Thoracic aorta (tissue), 2 donors: ENCODE data around the gene MBNL1. TPM values are rescaled to one million over a fixed set of nuclear protein-coding genes. Genes with fewer than 3 reads are reported as not detected.

Experiments
- ATAC-seq: fragments of 150-250 bp; one replicate; pipeline ENCODE4 v1.8.0; 2017; ENCODE audit warnings: low read depth; ENCODE audit not compliant: insufficient number of reproducible peaks, low FRiP score
- DNase-seq: peaks from one replicate; pipeline ENCODE4 v3.0.0-alpha.2; 2020; ENCODE audit warnings: low spot score
- H3K27ac ChIP-seq, 2 donors: fragments of 200-600 bp; sonication (generic); 1 replicate in 1 of 2; 2 replicates in 1 of 2; pipeline ENCODE4 v1.5.1; 2016; ENCODE audit warnings: mild to moderate bottlenecking in 2 of 2, moderate library complexity in 2 of 2
- H3K27me3 ChIP-seq: fragments of 200-600 bp; sonication (generic); replicated peaks from 2 replicates; pipeline ENCODE4 v1.6.0; 2016; ENCODE audit warnings: mild to moderate bottlenecking; ENCODE audit not compliant: insufficient read depth
- H3K36me3 ChIP-seq: fragments of 200-600 bp; sonication (generic); one replicate; pipeline ENCODE4 v1.5.1; 2016
- H3K4me1 ChIP-seq, 2 donors: fragments of 200-600 bp; sonication (generic); 1 replicate in 1 of 2; 2 replicates in 1 of 2; pipeline versions ENCODE4 v1.5.1 to v1.6.0; 2016; ENCODE audit warnings: low read depth in 2 of 2, mild to moderate bottlenecking in 1 of 2; ENCODE audit not compliant: control insufficient read depth in 1 of 2
- H3K4me3 ChIP-seq: fragments of 200-600 bp; sonication (generic); 2 replicates; pipeline ENCODE4 v1.5.1; 2016; ENCODE audit warnings: mild to moderate bottlenecking
- H3K9me3 ChIP-seq: fragments of 200-600 bp; sonication (generic); 2 replicates; pipeline ENCODE4 v1.5.1; 2016
- CTCF ChIP-seq: fragments of 200-600 bp; sonication (generic); IDR thresholded peaks from one replicate; pipeline ENCODE4 v1.5.1; 2019; ENCODE audit warnings: antibody characterized with exemption
- total RNA-seq, 2 donors: library from RNA; depleted of rRNA; stranded (reverse); fragments of >200 nt; gene quantifications; one replicate each; pipeline versions ENCODE4 v1.1.0 to v1.2.3, GENCODE V29; 2016

Gene MBNL1
- total RNA-seq, 2 donors from 2014 or later = 783 to 1,062 TPM

- no peak overlapping the region for H3K4me3 ChIP-seq
- H3K36me3 ChIP-seq = no peaks in the 10 kb centered on the region
- peaks cover 3 to 7% of the 10 kb centered on the region in 2 donors for H3K4me1 ChIP-seq
- ATAC-seq (no peak), DNase-seq (no peak)
- peaks cover 15% of the 10 kb centered on the region for H3K9me3 ChIP-seq
- H3K27ac ChIP-seq = no peak overlapping the region
- no peaks in the 10 kb centered on the region for H3K27me3 ChIP-seq
- no peak for TF ChIP-seq CTCF
Measured at GRCh38 chr3:152480282-152480953, 211.7 kb downstream of the MBNL1 start.

- no peak for ATAC-seq
- no peaks in the 10 kb centered on the region for H3K27me3 ChIP-seq
- no peaks in the 10 kb centered on the region for H3K36me3 ChIP-seq
- no peak overlapping the region for H3K4me3 ChIP-seq
- no peaks in the 10 kb centered on the region for H3K4me1 ChIP-seq
- H3K9me3 ChIP-seq = peaks cover 10% of the 10 kb centered on the region
- H3K27ac ChIP-seq = no peak overlapping the region
- no peak for DNase-seq
- no peak for TF ChIP-seq CTCF
Measured at GRCh38 chr3:152486364-152486763, 217.6 kb downstream of the MBNL1 start.

- no peak overlapping the region for H3K4me3 ChIP-seq
- no peaks in the 10 kb centered on the region for H3K27me3 ChIP-seq
- DNase-seq = no peak
- H3K27ac ChIP-seq = no peak overlapping the region
- H3K4me1 ChIP-seq = no peaks in the 10 kb centered on the region
- TF ChIP-seq CTCF = no peak
- no peaks in the 10 kb centered on the region for H3K36me3 ChIP-seq
- H3K9me3 ChIP-seq = no peaks in the 10 kb centered on the region
- no peak for ATAC-seq
Measured at GRCh38 chr3:152488449-152488848, 219.7 kb downstream of the MBNL1 start.

- H3K4me3 ChIP-seq = no peak overlapping the region
Measured at GRCh38 chr3:152491922-152492321, 223.2 kb downstream of the MBNL1 start.

GRCh38 chr3:152496286-152496685 lies 227.6 kb downstream of the MBNL1 start:
- Histone ChIP-seq H3K27ac (no peak overlapping the region), H3K27me3 (no peaks in the 10 kb centered on the region), H3K36me3 (no peaks in the 10 kb centered on the region), H3K4me3 (no peak overlapping the region), H3K4me1 (peaks cover 0 to 5% of the 10 kb centered on the region in 2 donors), H3K9me3 (no peaks in the 10 kb centered on the region)
- no peak for TF ChIP-seq CTCF
- DNase-seq = no peak
- no peak for ATAC-seq

More at GRCh38 chr3:152491922-152492321, 223.2 kb downstream of the MBNL1 start:
- Histone ChIP-seq H3K9me3 (no peaks in the 10 kb centered on the region), H3K36me3 (no peaks in the 10 kb centered on the region), H3K27ac (no peak overlapping the region), H3K27me3 (no peaks in the 10 kb centered on the region), H3K4me1 (no peaks in the 10 kb centered on the region)
- no peak for TF ChIP-seq CTCF
- DNase-seq (no peak), ATAC-seq (no peak)
